Gastroesophageal sphincter (tissue), 4 donors: ENCODE measurements around the gene GPR15. TPM values are rescaled to one million over a fixed set of nuclear protein-coding genes. Genes with fewer than 3 reads are reported as not detected.

Source experiments
- small RNA-seq, 4 donors: library from RNA; depleted of rRNA; stranded (forward); fragments of <200 nt; gene quantifications; one replicate each; pipeline ENCODE3, GENCODE V24; 2016
- total RNA-seq, 4 donors: library from RNA; depleted of rRNA; stranded (reverse); fragments of >200 nt; gene quantifications; one replicate each; pipeline ENCODE4 v1.1.0, GENCODE V29; 2016

GPR15 gene
- total RNA-seq, 4 donors from 2014 or later = not detected

Small RNAs within 50 kb of the gene (small RNA-seq; reads per million reads assigned to genes)
- gene RPL38P4 = 0 reads per million in 4 donors

Other genes with a start within 250 kb of the GPR15 start
- gene OR5H2, start 249.5 kb upstream of the GPR15 start, total RNA-seq = not detected
- not detected for gene OR5K4, start 178.1 kb upstream of the GPR15 start, total RNA-seq
- not detected for gene OR5K3, start 141.3 kb upstream of the GPR15 start, total RNA-seq
- gene OR5K1, start 68.8 kb upstream of the GPR15 start, total RNA-seq = not detected
- gene OR5K2, start 34.3 kb upstream of the GPR15 start, total RNA-seq = not detected
- gene CLDND1, start 9.1 kb upstream of the GPR15 start, total RNA-seq = 100 to 1,000 TPM; 117 to 228 (median 183) TPM
- gene CPOX, start 61.6 kb downstream of the GPR15 start, total RNA-seq = 10 to 100 TPM; 11.7 to 26.1 (median 17.1) TPM
- 10 to 100 TPM in 1 of 4 donors, 1 to 10 TPM in 3; 4.4 to 21.2 (median 7.4) TPM for gene ST3GAL6, start 231.4 kb downstream of the GPR15 start, total RNA-seq